H1 (cell line): ENCODE results near the gene DUSP10. TPM values are rescaled to one million over a fixed set of nuclear protein-coding genes. Genes with fewer than 3 reads are reported as not detected.

Source experiments
- ASH2L ChIP-seq: fragments of 200-600, 300-600 bp; sonication (generic); IDR thresholded peaks from one replicate; pipeline ENCODE4 v1.7.1; 2017; ENCODE audit warnings: low read length
- BACH1 ChIP-seq: IDR thresholded peaks from 2 replicates; pipeline ENCODE4 v1.6.1; 2012; ENCODE audit warnings: low read length, improper control_type of control experiment
- BCL11A ChIP-seq, 2 experiments: IDR thresholded peaks; one replicate each; pipeline ENCODE4 v1.6.1; 2011; ENCODE audit warnings: low read depth in 2 of 2, low read length in 2 of 2, mild to moderate bottlenecking in 2 of 2
- CBX8 ChIP-seq: fragments of 300-800, 300-1000 bp; sonication (generic); IDR thresholded peaks from 2 replicates; pipeline ENCODE4 v1.7.1; 2016; ENCODE audit warnings: low read depth, low read length, borderline replicate concordance
- CREB1 ChIP-seq: IDR thresholded peaks from 2 replicates; pipeline ENCODE4 v1.6.1; 2012; ENCODE audit warnings: inconsistent platforms
- CTBP2 ChIP-seq: IDR thresholded peaks from 2 replicates; pipeline ENCODE4 v1.7.0; 2011; ENCODE audit warnings: borderline replicate concordance, mild to moderate bottlenecking, moderate library complexity, mixed read lengths, low read length; ENCODE audit not compliant: insufficient read depth, insufficient read length
- HDAC6 ChIP-seq: IDR thresholded peaks from one replicate; pipeline ENCODE4 v1.7.1; 2012; ENCODE audit warnings: low read depth, mild to moderate bottlenecking, inconsistent platforms, low read length, moderate library complexity
- JUND ChIP-seq: IDR thresholded peaks from 2 replicates; pipeline ENCODE4 v1.6.1; 2011; ENCODE audit warnings: mild to moderate bottlenecking, improper control_type of control experiment, low read length
- KDM4A ChIP-seq: IDR thresholded peaks from one replicate; pipeline ENCODE4 v1.7.1; 2012; ENCODE audit warnings: low read depth, mild to moderate bottlenecking, moderate library complexity, low read length, inconsistent platforms; ENCODE audit not compliant: severe bottlenecking
- NANOG ChIP-seq: IDR thresholded peaks from 2 replicates; pipeline ENCODE4 v1.6.1; 2011; ENCODE audit warnings: low read length, low read depth, mild to moderate bottlenecking, inconsistent platforms; ENCODE audit not compliant: insufficient read depth, poor library complexity, severe bottlenecking
- NRF1 ChIP-seq: IDR thresholded peaks from 2 replicates; pipeline ENCODE4 v1.6.1; 2011; ENCODE audit warnings: mild to moderate bottlenecking, low read depth, low read length, improper control_type of control experiment
- RAD21 ChIP-seq, 2 experiments: IDR thresholded peaks in 1 of 2; conservative IDR thresholded peaks in 1 of 2; 2 replicates each; pipeline ENCODE4 v1.6.1; 2011; ENCODE audit warnings: low read depth in 2 of 2, low read length in 2 of 2, improper control_type of control experiment in 1 of 2, inconsistent platforms in 1 of 2, mild to moderate bottlenecking in 1 of 2, moderate library complexity in 1 of 2
- RBBP5 ChIP-seq: IDR thresholded peaks from 2 replicates; pipeline ENCODE4 v1.7.1; 2012; ENCODE audit warnings: low read depth, mild to moderate bottlenecking, inconsistent platforms, low read length, moderate library complexity, borderline replicate concordance
- RFX5 ChIP-seq: IDR thresholded peaks from 2 replicates; pipeline ENCODE4 v1.6.1; 2011; ENCODE audit warnings: low read depth, low read length, improper control_type of control experiment, borderline replicate concordance
- RNF2 ChIP-seq: fragments of 200-900, 300-1000 bp; sonication (generic); IDR thresholded peaks from 2 replicates; pipeline ENCODE4 v1.7.1; 2016; ENCODE audit warnings: borderline replicate concordance, low read depth, mild to moderate bottlenecking, antibody characterized with exemption, low read length; ENCODE audit not compliant: poor library complexity, severe bottlenecking; ENCODE audit errors: missing control alignments
- SIN3A ChIP-seq, 2 experiments: IDR thresholded peaks in 1 of 2; conservative IDR thresholded peaks in 1 of 2; 2 replicates each; pipeline ENCODE4 v1.6.1; 2011 to 2012; ENCODE audit warnings: low read length in 2 of 2, improper control_type of control experiment in 1 of 2, low read depth in 1 of 2, mild to moderate bottlenecking in 1 of 2
- SIRT6 ChIP-seq: IDR thresholded peaks from one replicate; pipeline ENCODE4 v1.7.1; 2012; ENCODE audit warnings: low read length, inconsistent platforms
- SP1 ChIP-seq: IDR thresholded peaks from 2 replicates; pipeline ENCODE4 v1.6.1; 2011; ENCODE audit warnings: low read depth, low read length
- SUZ12 ChIP-seq: fragments of 200-600 bp; sonication (generic); IDR thresholded peaks from 2 replicates; pipeline ENCODE4 v1.6.1; 2012; ENCODE audit warnings: mild to moderate bottlenecking, inconsistent platforms, low read length, moderate library complexity, mixed read lengths
- TBP ChIP-seq: IDR thresholded peaks from 2 replicates; pipeline ENCODE4 v1.6.1; 2011; ENCODE audit warnings: low read depth, low read length, improper control_type of control experiment
- polyA plus RNA-seq, 7 experiments: library from polyadenylated mRNA; depleted of rRNA in 3 of 7; stranded (reverse) in 5 of 7; unstranded in 2 of 7; fragments of >200 nt in 5 of 7; fragments of 200-250 nt in 2 of 7; gene quantifications; 1 replicate in 5 of 7; 2 replicates in 1 of 7; 4 replicates in 1 of 7; pipeline versions ENCODE4 v1.2.1 to v1.2.3, GENCODE V29; 2011 to 2013; ENCODE audit warnings: missing spikeins in 2 of 7, mixed read lengths in 2 of 7
- total RNA-seq: library from RNA; stranded (reverse); fragmentation: NEBNext Ultra II Directional; extraction: Animal tissue kit (Norgen Biotek cat#: 25700); gene quantifications from 2 replicates; pipeline ENCODE4 v1.2.1, GENCODE V29; 2021
- TF ChIP-seq, protein P1 (sequence below), 3 experiments: IDR thresholded peaks; 1 replicate in 2 of 3; 2 replicates in 1 of 3; pipeline versions ENCODE4 v1.5.1 to v1.6.1; 2011; ENCODE audit warnings: low read length in 3 of 3, mild to moderate bottlenecking in 3 of 3, inconsistent platforms in 2 of 3, low read depth in 1 of 3, moderate library complexity in 1 of 3; ENCODE audit not compliant: insufficient read depth in 1 of 3; ENCODE audit errors: control extremely low read depth in 1 of 3

The DUSP10 gene
- total and polyA plus RNA-seq, 2 of the 8 experiments (the other 6 are each of a cell fraction or from before 2014, with no cell fraction given) = 1.2 TPM

DNA sequence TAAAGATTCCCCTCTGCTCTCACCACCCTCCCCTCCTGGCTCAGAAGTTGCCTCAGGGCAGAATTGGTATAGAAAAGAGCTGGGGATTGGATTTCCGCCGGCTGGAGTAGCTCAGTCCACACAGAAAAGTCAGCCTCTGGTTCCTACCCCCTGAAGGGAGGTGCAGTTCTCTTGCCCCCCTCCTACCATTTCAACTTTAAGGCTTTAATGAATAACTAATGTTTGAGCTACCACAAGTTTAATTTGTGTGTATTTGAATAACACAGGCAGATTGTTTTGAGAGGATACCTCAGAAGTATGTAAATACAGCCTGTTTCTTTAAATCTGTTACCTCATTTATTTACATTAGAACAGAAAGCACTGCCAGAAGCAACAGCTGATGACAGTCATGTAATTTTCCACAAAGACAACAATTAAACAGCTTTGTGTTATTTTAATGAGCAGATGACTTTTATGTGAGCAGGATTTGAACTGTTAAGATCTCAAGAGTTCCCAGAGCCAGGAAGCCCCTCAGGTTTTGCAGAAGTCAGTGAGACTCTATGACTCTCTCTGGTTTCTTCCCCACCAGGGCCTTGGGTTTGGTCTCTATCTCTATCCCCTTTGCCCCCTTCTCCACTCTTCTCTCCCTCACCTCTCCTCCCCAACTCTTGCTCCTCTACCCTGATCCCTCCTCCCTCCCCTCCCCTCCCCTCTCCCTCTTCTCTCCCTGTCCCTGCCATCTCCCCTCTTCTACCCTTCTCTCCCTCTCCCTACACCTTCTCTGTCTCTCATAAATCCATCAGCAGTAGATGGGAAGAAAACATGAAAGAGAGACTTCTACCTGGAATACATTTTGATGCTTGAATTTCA is 26.3 kb downstream of the DUSP10 start (continued):
- TF ChIP-seq SP1 (peak; percentile 65), SIRT6 (no peak), RNF2 (no peak), SUZ12 (no peak), CBX8 (no peak), BACH1 (no peak), RAD21 (IDR thresholded peaks at IDR 0.05 in 1 of 2, conservative IDR thresholded peaks at IDR 0.05 in 1 of 2; ENCODE audit: low read depth in 2 of 2, low read length in 2 of 2) (no peak), TBP (no peak), BCL11A (IDR thresholded peaks at IDR 0.05; ENCODE audit: low read depth in 2 of 2, low read length in 2 of 2) (peak in 1 of 2 experiments; percentile 18), RBBP5 (no peak), HDAC6 (no peak), RFX5 (no peak), JUND (peak; percentile 26; the same call in 1 of the 2 replicates), ASH2L (peak; percentile 10), NANOG (peak; percentile 42), NRF1 (no peak), CTBP2 (no peak), KDM4A (no peak), SIN3A (conservative IDR thresholded peaks at IDR 0.05 in 1 of 2, IDR thresholded peaks at IDR 0.05 in 1 of 2; ENCODE audit: low read depth in 1 of 2, low read length in 2 of 2) (no peak), CREB1 (no peak)
- TF ChIP-seq, protein P1, sequence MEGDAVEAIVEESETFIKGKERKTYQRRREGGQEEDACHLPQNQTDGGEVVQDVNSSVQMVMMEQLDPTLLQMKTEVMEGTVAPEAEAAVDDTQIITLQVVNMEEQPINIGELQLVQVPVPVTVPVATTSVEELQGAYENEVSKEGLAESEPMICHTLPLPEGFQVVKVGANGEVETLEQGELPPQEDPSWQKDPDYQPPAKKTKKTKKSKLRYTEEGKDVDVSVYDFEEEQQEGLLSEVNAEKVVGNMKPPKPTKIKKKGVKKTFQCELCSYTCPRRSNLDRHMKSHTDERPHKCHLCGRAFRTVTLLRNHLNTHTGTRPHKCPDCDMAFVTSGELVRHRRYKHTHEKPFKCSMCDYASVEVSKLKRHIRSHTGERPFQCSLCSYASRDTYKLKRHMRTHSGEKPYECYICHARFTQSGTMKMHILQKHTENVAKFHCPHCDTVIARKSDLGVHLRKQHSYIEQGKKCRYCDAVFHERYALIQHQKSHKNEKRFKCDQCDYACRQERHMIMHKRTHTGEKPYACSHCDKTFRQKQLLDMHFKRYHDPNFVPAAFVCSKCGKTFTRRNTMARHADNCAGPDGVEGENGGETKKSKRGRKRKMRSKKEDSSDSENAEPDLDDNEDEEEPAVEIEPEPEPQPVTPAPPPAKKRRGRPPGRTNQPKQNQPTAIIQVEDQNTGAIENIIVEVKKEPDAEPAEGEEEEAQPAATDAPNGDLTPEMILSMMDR (IDR thresholded peaks at IDR 0.05; ENCODE audit: control extremely low read depth in 1 of 3, insufficient read depth in 1 of 3, low read depth in 1 of 3, low read length in 3 of 3) = no peak
